ENCODE measurements around the gene HLA-E.
A peak's percentile ranks its signal among the peaks of the same experiment; 100 is the strongest.
"Not testable (repeated sequence)": the region's sequence is repeated elsewhere in the genome, so short reads cannot be mapped to it uniquely, and the experiment has no call there.

Gene HLA-E

GRCh38 chr6:30526444-30526843 lies 37.1 kb downstream of the HLA-E start:
- not testable (repeated sequence) for DNase-seq (ENCODE audit: low read depth, low spot score); H3K4me3 ChIP-seq (ENCODE audit: low read length)

GRCh38 chr6:30529349-30529875 lies 40.1 kb downstream of the HLA-E start:
- DNase-seq (ENCODE audit: low read depth, low spot score); H3K4me3 ChIP-seq (ENCODE audit: low read length): not testable (repeated sequence)

GRCh38 chr6:30530014-30530413 lies 40.7 kb downstream of the HLA-E start:
- no peak overlapping the region for H3K4me3 ChIP-seq (ENCODE audit: low read length)
- no peak for DNase-seq (ENCODE audit: low read depth, low spot score)

GRCh38 chr6:30533460-30534294 lies 44.4 kb downstream of the HLA-E start:
- DNase-seq (ENCODE audit: low read depth, low spot score) = no peak
- H3K4me3 ChIP-seq (ENCODE audit: low read length) = no peak overlapping the region

GRCh38 chr6:30537931-30538330 lies 48.6 kb downstream of the HLA-E start:
- H3K4me3 ChIP-seq (ENCODE audit: low read length) = no peak overlapping the region
- no peak for DNase-seq (ENCODE audit: low read depth, low spot score)

- H3K4me3 ChIP-seq (ENCODE audit: low read length) = peak overlapping the region; percentile 51
- peak; percentile 86 for DNase-seq (ENCODE audit: low read depth, low spot score)
Observed at GRCh38 chr6:30541515-30542403, 52.5 kb downstream of the HLA-E start.

- no peak overlapping the region for H3K4me3 ChIP-seq (ENCODE audit: low read length)
- peak; percentile 19 for DNase-seq (ENCODE audit: low read depth, low spot score)
Observed at GRCh38 chr6:30542404-30542725, 53.1 kb downstream of the HLA-E start.

GRCh38 chr6:30542915-30543314 lies 53.6 kb downstream of the HLA-E start:
- H3K4me3 ChIP-seq (ENCODE audit: low read length) = no peak overlapping the region
- DNase-seq (ENCODE audit: low read depth, low spot score) = no peak
